ENCODE data around the gene SLC28A3. TPM values are rescaled to one million over a fixed set of nuclear protein-coding genes. Genes with fewer than 3 reads are reported as not detected.

SLC28A3 gene
- polyA plus RNA-seq, 1 donor: not detected

GRCh38 chr9:84239343-84239742 is 101.2 kb downstream of the SLC28A3 start:
- DNase-seq: no peak

GRCh38 chr9:84238652-84239051 is 101.9 kb downstream of the SLC28A3 start:
- no peak for DNase-seq

- no peak for DNase-seq
These were observed 105.0 kb downstream of the SLC28A3 start for GRCh38 chr9:84235511-84235910.

- no peak for DNase-seq
These were observed 110.0 kb downstream of the SLC28A3 start for GRCh38 chr9:84230355-84231145.

GRCh38 chr9:84229191-84229590 is 111.4 kb downstream of the SLC28A3 start:
- no peak for DNase-seq

- no peak for DNase-seq
These were observed 112.3 kb downstream of the SLC28A3 start for GRCh38 chr9:84228130-84228720.

GRCh38 chr9:84226126-84226525 is 114.4 kb downstream of the SLC28A3 start:
- DNase-seq: no peak
